Measurements from ENCODE around the gene PDZRN3. TPM values are rescaled to one million over a fixed set of nuclear protein-coding genes. Genes with fewer than 3 reads are reported as not detected.

PDZRN3 gene
- total RNA-seq, 1 experiment from 2014 or later, result 5.9 TPM

DNA sequence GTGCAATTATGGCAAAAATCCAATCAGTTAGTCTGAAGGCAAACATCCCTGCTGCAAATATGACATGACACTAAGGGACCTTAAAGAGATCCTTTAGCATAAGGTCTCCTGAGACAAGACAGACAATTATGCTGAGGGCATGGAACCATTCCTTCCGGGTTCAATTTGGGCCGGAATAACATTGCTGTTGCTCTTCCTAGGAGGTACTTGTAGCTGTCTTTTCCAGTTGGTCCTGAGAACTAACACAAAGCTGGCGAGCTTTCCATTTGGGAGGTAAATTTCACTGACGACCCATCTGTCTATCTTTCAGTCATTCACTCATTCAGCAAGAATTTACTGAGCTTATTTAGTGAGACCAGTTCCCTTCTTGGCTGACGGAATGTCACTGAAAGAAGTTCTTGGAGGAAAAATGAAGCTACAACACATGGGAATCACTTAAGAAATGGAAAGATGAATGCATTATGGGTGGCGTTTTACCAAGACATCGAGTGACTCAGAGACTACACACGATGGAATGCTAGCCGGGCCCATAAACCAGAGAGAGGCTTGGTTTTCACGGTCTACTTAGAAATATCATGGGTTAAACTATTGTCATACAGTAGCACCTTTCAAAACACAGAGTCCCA lies 215.5 kb downstream of the PDZRN3 start:
- H2AFZ ChIP-seq (ENCODE audit: low read length), result no peak overlapping the region
- peaks cover 8 to 9% of the 10 kb centered on the region in 2 experiments for H3K4me1 Mint-ChIP-seq
- H4K20me1 ChIP-seq (ENCODE audit: control insufficient read depth, insufficient read depth, insufficient read length), result no peaks in the 10 kb centered on the region
- no peaks in the 10 kb centered on the region for H3K36me3 Mint-ChIP-seq (ENCODE audit: insufficient read depth in 1 of 3, low read depth in 3 of 3)
- no peak overlapping the region for H2AK5ac ChIP-seq (ENCODE audit: insufficient read length, low read length)
- H3K18ac ChIP-seq (ENCODE audit: insufficient read length, low read depth, low read length), result no peak overlapping the region
- TF ChIP-seq, protein P1, sequence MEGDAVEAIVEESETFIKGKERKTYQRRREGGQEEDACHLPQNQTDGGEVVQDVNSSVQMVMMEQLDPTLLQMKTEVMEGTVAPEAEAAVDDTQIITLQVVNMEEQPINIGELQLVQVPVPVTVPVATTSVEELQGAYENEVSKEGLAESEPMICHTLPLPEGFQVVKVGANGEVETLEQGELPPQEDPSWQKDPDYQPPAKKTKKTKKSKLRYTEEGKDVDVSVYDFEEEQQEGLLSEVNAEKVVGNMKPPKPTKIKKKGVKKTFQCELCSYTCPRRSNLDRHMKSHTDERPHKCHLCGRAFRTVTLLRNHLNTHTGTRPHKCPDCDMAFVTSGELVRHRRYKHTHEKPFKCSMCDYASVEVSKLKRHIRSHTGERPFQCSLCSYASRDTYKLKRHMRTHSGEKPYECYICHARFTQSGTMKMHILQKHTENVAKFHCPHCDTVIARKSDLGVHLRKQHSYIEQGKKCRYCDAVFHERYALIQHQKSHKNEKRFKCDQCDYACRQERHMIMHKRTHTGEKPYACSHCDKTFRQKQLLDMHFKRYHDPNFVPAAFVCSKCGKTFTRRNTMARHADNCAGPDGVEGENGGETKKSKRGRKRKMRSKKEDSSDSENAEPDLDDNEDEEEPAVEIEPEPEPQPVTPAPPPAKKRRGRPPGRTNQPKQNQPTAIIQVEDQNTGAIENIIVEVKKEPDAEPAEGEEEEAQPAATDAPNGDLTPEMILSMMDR (conservative IDR thresholded peaks at IDR 0.05), result no peak
- no peaks in the 10 kb centered on the region for H3K27me3 Mint-ChIP-seq (ENCODE audit: low read depth)
- H2BK12ac ChIP-seq (ENCODE audit: insufficient read length, low read depth, low read length), result no peak overlapping the region
- no peak overlapping the region for H3T11ph ChIP-seq (ENCODE audit: low read length)
- H3K79me1 ChIP-seq (ENCODE audit: insufficient read depth, low read depth, low read length, poor library complexity, severe bottlenecking), result no peaks in the 10 kb centered on the region
- H3K9me3 Mint-ChIP-seq, result no peaks in the 10 kb centered on the region
- no peak overlapping the region for H4K5ac ChIP-seq (ENCODE audit: insufficient read length, low read depth, low read length)
- H2BK5ac ChIP-seq (ENCODE audit: insufficient read length, low read length), result no peak overlapping the region
- H2BK20ac ChIP-seq (ENCODE audit: low read depth, low read length, poor library complexity, severe bottlenecking), result no peak overlapping the region
- no peak for DNase-seq
- no peaks in the 10 kb centered on the region for H3K9me3 ChIP-seq (ENCODE audit: control insufficient read depth, low read depth, low read length)
- no peak overlapping the region for H3K14ac ChIP-seq (ENCODE audit: insufficient read depth, low read length)
- H2BK120ac ChIP-seq (ENCODE audit: low read depth, low read length, poor library complexity, severe bottlenecking), result no peak overlapping the region
- H3K79me2 ChIP-seq (ENCODE audit: insufficient read depth, low read length), result no peaks in the 10 kb centered on the region
- no peak overlapping the region for H3K9ac ChIP-seq (ENCODE audit: extremely low read depth, insufficient read length, low read length)
- H3K27me3 ChIP-seq (ENCODE audit: insufficient read depth, low read length), result no peaks in the 10 kb centered on the region
- no peak overlapping the region for H2BK15ac ChIP-seq (ENCODE audit: low read depth, low read length)
- H3K23me2 ChIP-seq (ENCODE audit: insufficient read length, low read depth, low read length, poor library complexity, severe bottlenecking), result no peaks in the 10 kb centered on the region
- no peak overlapping the region for H3K27ac Mint-ChIP-seq
- no peak overlapping the region for H4K91ac ChIP-seq (ENCODE audit: insufficient read length, low read depth, low read length)
- no peak overlapping the region for H3K4ac ChIP-seq (ENCODE audit: low read depth, low read length)
- no peak overlapping the region for H3K4me2 ChIP-seq (ENCODE audit: insufficient read depth, insufficient read length, low read length)
- no peaks in the 10 kb centered on the region for H3K4me1 ChIP-seq (ENCODE audit: insufficient read depth, low read length)
- H4K8ac ChIP-seq (replicated peaks; ENCODE audit: insufficient read length, low read depth, low read length), result no peak overlapping the region
- no peak overlapping the region for H3K56ac ChIP-seq (ENCODE audit: insufficient read length, low read depth, low read length)
- H3K4me3 Mint-ChIP-seq, result no peak overlapping the region
- H3K27ac ChIP-seq (ENCODE audit: insufficient read length, low read depth, low read length), result no peak overlapping the region
- H3K23ac ChIP-seq (ENCODE audit: insufficient read length, low read depth, low read length), result no peak overlapping the region
- no CpG with 5 or more reads among the region's 10 CpGs for WGBS (ENCODE audit: extremely low coverage, insufficient read length, low lambda C conversion rate)

Measured in H9 (cell line).